Astrocyte of the cerebellum (primary cell): ENCODE measurements around the gene COQ6.

ENCODE experiments used
- DNase-seq: peaks from one replicate; pipeline ENCODE4 v3.0.0-alpha.2; 2011; ENCODE audit warnings: low read depth
- H3K4me3 ChIP-seq: 2 replicates; pipeline ENCODE4 v1.5.1; 2011; ENCODE audit warnings: mild to moderate bottlenecking, low read depth, low read length, moderate library complexity
- in situ Hi-C: cut with HindIII; loops from 2 replicates; pipeline ENCODE4 v1.10.0; 2017; ENCODE audit warnings: low sequenced_read_pairs
- TF ChIP-seq, protein P1 (sequence below): IDR thresholded peaks from 2 replicates; pipeline ENCODE4 v1.5.1; 2012; ENCODE audit warnings: low read length, low read depth, moderate library complexity, mild to moderate bottlenecking; ENCODE audit errors: missing control alignments

The COQ6 gene

GRCh38 chr14:73945159-73945670 lies 4.9 kb upstream of the COQ6 start:
- in situ Hi-C loops: no loop called here
- no peak for DNase-seq
- TF ChIP-seq, protein P1, sequence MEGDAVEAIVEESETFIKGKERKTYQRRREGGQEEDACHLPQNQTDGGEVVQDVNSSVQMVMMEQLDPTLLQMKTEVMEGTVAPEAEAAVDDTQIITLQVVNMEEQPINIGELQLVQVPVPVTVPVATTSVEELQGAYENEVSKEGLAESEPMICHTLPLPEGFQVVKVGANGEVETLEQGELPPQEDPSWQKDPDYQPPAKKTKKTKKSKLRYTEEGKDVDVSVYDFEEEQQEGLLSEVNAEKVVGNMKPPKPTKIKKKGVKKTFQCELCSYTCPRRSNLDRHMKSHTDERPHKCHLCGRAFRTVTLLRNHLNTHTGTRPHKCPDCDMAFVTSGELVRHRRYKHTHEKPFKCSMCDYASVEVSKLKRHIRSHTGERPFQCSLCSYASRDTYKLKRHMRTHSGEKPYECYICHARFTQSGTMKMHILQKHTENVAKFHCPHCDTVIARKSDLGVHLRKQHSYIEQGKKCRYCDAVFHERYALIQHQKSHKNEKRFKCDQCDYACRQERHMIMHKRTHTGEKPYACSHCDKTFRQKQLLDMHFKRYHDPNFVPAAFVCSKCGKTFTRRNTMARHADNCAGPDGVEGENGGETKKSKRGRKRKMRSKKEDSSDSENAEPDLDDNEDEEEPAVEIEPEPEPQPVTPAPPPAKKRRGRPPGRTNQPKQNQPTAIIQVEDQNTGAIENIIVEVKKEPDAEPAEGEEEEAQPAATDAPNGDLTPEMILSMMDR: no peak
- H3K4me3 ChIP-seq: no peak overlapping the region

DNA sequence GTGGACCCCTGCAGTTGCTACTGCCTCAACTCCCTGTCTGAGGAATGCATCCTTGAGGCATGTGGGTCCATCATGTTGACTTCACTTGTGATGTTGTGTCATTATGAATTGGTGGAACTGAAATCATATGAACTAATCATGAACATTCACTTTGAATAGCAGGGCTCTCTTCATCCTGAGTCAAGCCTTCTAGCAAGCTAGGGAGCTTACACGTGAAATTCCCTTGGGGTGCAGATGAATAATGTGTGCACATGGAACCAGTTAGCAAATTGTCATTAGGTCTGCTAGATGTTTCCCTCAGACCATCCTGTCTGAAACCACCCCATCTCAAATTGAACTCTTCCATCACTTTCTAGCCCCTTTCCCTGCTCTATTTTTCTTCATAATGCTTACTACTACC lies 3.6 kb downstream of the COQ6 start:
- no peak overlapping the region for H3K4me3 ChIP-seq
- DNase-seq: no peak
- in situ Hi-C loops: no loop called here
- TF ChIP-seq, protein P1: no peak

DNA sequence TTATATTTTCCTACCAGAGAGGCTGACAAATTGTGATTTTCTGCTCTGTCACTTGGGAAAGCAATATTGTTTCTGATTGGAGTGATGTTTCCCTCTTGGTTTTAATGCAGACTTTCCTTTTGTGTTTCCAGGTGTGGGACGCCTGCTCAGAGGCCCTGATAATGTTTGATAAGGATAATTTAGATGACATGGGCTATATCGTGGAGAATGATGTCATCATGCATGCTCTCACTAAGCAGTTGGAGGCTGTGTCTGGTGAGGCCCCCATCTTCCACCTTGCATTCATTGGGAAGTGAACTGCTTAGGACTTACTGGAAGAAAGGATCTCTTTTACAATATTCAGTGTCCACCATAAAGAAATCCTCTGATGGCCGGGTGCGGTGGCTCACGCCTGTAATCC lies 5.6 kb downstream of the COQ6 start:
- in situ Hi-C loops: no loop called here
- TF ChIP-seq, protein P1: no peak
- H3K4me3 ChIP-seq: no peak overlapping the region
- no peak for DNase-seq

DNA sequence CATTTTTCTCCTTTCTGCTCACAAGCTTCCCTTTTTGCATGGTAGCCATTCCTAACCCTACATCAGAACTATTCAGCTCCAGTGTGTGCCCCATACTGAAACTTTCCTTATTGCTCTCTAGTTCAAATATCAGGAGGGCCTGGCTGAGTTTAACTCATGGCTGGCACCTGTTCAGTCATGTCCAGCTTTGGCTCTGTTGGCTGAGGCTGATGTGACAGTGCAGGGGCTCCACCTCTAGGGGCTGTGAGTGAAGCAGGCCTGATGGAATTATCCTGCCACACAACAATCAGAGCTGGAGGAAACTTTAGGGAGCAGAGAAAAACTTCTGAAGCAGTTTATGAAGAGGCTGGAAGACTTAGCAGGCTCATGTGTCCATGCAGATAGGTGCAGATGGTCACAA lies 8.5 kb downstream of the COQ6 start:
- TF ChIP-seq, protein P1: no peak
- DNase-seq: no peak
- H3K4me3 ChIP-seq: no peak overlapping the region
- in situ Hi-C loops: no loop called here

DNA sequence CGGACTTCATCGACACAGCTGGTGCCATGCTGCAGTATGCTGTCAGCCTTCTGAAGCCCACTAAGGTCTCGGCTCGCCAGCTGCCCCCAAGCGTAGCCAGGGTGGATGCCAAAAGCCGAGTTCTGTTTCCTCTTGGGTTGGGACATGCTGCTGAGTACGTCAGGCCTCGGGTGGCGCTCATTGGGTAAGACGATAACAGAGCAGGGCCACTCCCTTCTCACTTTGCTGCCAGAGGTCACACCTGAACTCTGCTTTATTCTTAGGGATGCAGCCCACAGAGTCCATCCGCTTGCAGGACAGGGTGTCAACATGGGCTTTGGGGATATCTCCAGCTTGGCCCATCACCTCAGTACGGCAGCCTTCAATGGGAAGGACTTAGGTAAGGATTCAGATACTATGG lies 11.1 kb downstream of the COQ6 start:
- TF ChIP-seq, protein P1: no peak
- DNase-seq: no peak
- H3K4me3 ChIP-seq: no peak overlapping the region
- in situ Hi-C loops: no loop called here

DNA sequence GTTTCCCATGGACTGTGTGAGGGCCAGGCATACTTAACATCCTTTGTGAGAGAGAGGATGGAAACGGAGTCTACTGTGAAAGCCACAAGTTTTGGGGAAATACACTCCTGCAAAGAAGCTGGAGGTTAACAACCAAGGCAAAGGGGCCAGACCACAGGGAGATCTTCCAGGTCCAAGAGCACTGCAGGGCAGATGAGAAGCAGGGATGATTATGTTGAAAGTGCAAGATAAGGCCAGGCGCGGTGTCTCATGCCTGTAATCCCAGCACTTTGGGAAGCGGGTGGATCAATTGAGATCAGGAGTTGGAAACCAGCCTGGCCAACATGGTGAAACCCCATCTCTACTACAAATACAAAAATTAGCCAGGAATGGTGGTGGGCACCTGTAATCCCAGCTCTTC lies 15.1 kb downstream of the COQ6 start:
- TF ChIP-seq, protein P1: no peak
- no peak for DNase-seq
- in situ Hi-C loops: no loop called here
- no peak overlapping the region for H3K4me3 ChIP-seq

DNA sequence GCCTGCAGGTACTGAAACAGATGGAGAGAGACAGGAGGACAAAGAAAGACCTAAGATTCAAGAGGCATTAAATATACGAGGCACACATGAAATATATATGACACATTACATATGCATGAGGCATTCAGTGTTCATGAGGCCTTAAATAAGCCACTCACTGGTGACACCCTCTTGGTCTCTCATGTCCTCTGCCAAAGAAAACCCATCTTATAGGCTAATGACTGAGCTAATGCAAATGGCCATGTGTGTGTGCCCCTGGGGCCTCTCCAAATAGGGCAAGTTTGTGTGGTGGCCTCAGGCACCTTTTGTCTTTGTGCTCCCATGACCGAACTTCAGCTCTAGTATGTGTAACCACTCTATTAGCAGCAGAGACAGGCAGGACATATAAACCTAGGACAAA lies 18.8 kb downstream of the COQ6 start:
- no peak for DNase-seq
- H3K4me3 ChIP-seq: no peak overlapping the region
- TF ChIP-seq, protein P1: no peak
- in situ Hi-C loops: no loop called here
